ENCODE results near the gene KDELR3. TPM values are rescaled to one million over a fixed set of nuclear protein-coding genes. Genes with fewer than 3 reads are reported as not detected.
A peak's percentile ranks its signal among the peaks of the same experiment; 100 is the strongest.
"Not testable (repeated sequence)": the region's sequence is repeated elsewhere in the genome, so short reads cannot be mapped to it uniquely, and the experiment has no call there.

KDELR3 gene
- total RNA-seq, 1 donor: 139 TPM

GRCh38 chr22:38462960-38463784 lies 4.7 kb upstream of the KDELR3 start:
- no peak overlapping the region for H3K4me3 ChIP-seq (ENCODE audit: low read depth, low read length)
- no peak for TF ChIP-seq CTCF (IDR thresholded peaks at IDR 0.05; ENCODE audit: insufficient read depth, low read depth, low read length)
- DNase-seq (ENCODE audit: low read depth): peak; percentile 79

GRCh38 chr22:38464992-38465672 lies 2.8 kb upstream of the KDELR3 start:
- no peak for TF ChIP-seq CTCF (IDR thresholded peaks at IDR 0.05; ENCODE audit: insufficient read depth, low read depth, low read length)
- no peak for DNase-seq (ENCODE audit: low read depth)
- no peak overlapping the region for H3K4me3 ChIP-seq (ENCODE audit: low read depth, low read length)

- no peak for TF ChIP-seq CTCF (IDR thresholded peaks at IDR 0.05; ENCODE audit: insufficient read depth, low read depth, low read length)
- no peak for DNase-seq (ENCODE audit: low read depth)
- H3K4me3 ChIP-seq (ENCODE audit: low read depth, low read length): no peak overlapping the region
Observed at GRCh38 chr22:38465673-38466490, 2.0 kb upstream of the KDELR3 start.

- no peak for TF ChIP-seq CTCF (IDR thresholded peaks at IDR 0.05; ENCODE audit: insufficient read depth, low read depth, low read length)
- no peak for DNase-seq (ENCODE audit: low read depth)
- H3K4me3 ChIP-seq (ENCODE audit: low read depth, low read length): peak overlapping the region; percentile 100
Observed at GRCh38 chr22:38467438-38467903, 425 bp upstream of the KDELR3 start.

- peak overlapping the region; percentile 100 for H3K4me3 ChIP-seq (ENCODE audit: low read depth, low read length)
- peak; percentile 38 for TF ChIP-seq CTCF (IDR thresholded peaks at IDR 0.05; ENCODE audit: insufficient read depth, low read depth, low read length)
- no peak for DNase-seq (ENCODE audit: low read depth)
Observed at GRCh38 chr22:38468443-38469305, 778 bp downstream of the KDELR3 start.

GRCh38 chr22:38469306-38469781 lies 1.4 kb downstream of the KDELR3 start:
- H3K4me3 ChIP-seq (ENCODE audit: low read depth, low read length): peak overlapping the region; percentile 100
- TF ChIP-seq CTCF (IDR thresholded peaks at IDR 0.05; ENCODE audit: insufficient read depth, low read depth, low read length): no peak
- DNase-seq (ENCODE audit: low read depth): no peak

GRCh38 chr22:38470179-38470578 lies 2.3 kb downstream of the KDELR3 start:
- H3K4me3 ChIP-seq (ENCODE audit: low read depth, low read length); DNase-seq (ENCODE audit: low read depth): not testable (repeated sequence)

All from fibroblast of villous mesenchyme (primary cell).